HG03103 (cell line): Measurements from ENCODE around the gene SH3RF3.

Experiments used
- ATAC-seq: cut with Tn5 transposase; IDR thresholded peaks from one replicate; pipeline ENCODE4 v1.9.1; 2021; ENCODE audit warnings: low read depth; ENCODE audit not compliant: unreplicated experiment

The SH3RF3 gene

GRCh38 chr2:109422071-109422757, 293.2 kb downstream of the SH3RF3 start:
- no peak for ATAC-seq

- no peak for ATAC-seq
Observed at GRCh38 chr2:109422758-109423500, 293.9 kb downstream of the SH3RF3 start.

GRCh38 chr2:109423556-109424359, 294.8 kb downstream of the SH3RF3 start:
- ATAC-seq, result no peak

- ATAC-seq, result no peak
Observed at GRCh38 chr2:109425411-109425810, 296.4 kb downstream of the SH3RF3 start.

- ATAC-seq, result no peak
Observed at GRCh38 chr2:109427661-109428091, 298.7 kb downstream of the SH3RF3 start.

GRCh38 chr2:109428281-109428680, 299.3 kb downstream of the SH3RF3 start:
- ATAC-seq, result no peak

- no peak for ATAC-seq
Observed at GRCh38 chr2:109428841-109429566, 300.0 kb downstream of the SH3RF3 start.

- ATAC-seq, result no peak
Observed at GRCh38 chr2:109429567-109430328, 300.7 kb downstream of the SH3RF3 start.

- no peak for ATAC-seq
Observed at GRCh38 chr2:109430329-109430636, 301.3 kb downstream of the SH3RF3 start.

- no peak for ATAC-seq
Observed at GRCh38 chr2:109432421-109432820, 303.4 kb downstream of the SH3RF3 start.

- ATAC-seq, result no peak
Observed at GRCh38 chr2:109433486-109433885, 304.5 kb downstream of the SH3RF3 start.

- ATAC-seq, result no peak
Observed at GRCh38 chr2:109433926-109434325, 304.9 kb downstream of the SH3RF3 start.

- no peak for ATAC-seq
Observed at GRCh38 chr2:109434351-109434750, 305.3 kb downstream of the SH3RF3 start.

GRCh38 chr2:109435066-109435690, 306.2 kb downstream of the SH3RF3 start:
- no peak for ATAC-seq

- ATAC-seq, result no peak
Observed at GRCh38 chr2:109435901-109436598, 307.0 kb downstream of the SH3RF3 start.

GRCh38 chr2:109436610-109437225, 307.7 kb downstream of the SH3RF3 start:
- no peak for ATAC-seq

- ATAC-seq, result no peak
Observed at GRCh38 chr2:109437325-109438090, 308.5 kb downstream of the SH3RF3 start.

- ATAC-seq, result no peak
Observed at GRCh38 chr2:109438146-109438545, 309.1 kb downstream of the SH3RF3 start.
